H54 (cell line): ENCODE results near the gene COPG1.
"Not testable (repeated sequence)": the region's sequence is repeated elsewhere in the genome, so short reads cannot be mapped to it uniquely, and the experiment has no call there.

Experiments used
- DNase-seq: peaks from one replicate; pipeline ENCODE4 v3.0.0; 2011; ENCODE audit warnings: low spot score, mixed read lengths; ENCODE audit not compliant: insufficient read length
- FAIRE-seq: peaks from 3 replicates; lab custom pipeline; 2011; peaks lifted over from hg19 to GRCh38; lab: Jason Lieb, UNC
- POLR2A ChIP-seq: IDR thresholded peaks from 2 replicates; pipeline ENCODE4 v1.6.1; 2011; ENCODE audit warnings: low read depth, mild to moderate bottlenecking, low read length

Gene COPG1

DNA sequence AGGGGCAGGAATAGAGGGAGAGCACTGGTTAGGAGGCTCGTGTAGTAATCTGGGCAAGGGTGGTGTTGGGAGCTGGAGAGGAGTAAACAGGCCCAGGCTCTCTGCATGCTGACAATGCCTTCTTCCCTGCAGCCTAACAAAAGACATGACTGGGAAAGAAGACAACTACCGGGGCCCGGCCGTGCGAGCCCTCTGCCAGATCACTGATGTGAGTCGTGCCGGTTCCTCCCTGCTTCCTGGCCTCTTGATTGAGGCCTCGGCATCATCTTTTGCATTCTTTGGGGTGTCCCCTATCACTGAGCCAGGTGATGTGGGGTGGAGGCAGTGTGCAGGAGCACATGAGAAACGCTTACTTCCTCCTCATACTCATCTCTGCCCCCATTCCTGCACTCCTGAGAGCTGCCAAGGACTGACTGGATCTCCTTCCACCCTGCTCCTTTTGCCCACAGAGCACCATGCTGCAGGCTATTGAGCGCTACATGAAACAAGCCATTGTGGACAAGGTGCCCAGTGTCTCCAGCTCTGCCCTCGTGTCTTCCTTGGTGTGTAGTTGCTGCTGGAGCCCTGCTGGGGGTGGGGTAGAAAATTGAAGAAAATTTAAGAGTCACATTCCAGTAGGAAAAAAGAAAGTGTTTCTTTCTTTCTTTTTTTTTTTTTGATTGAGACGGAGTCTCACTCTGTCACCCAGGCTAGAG is 5.3 kb downstream of the COPG1 start:
- DNase-seq = no peak
- no peak for TF ChIP-seq POLR2A
- FAIRE-seq = no peak

DNA sequence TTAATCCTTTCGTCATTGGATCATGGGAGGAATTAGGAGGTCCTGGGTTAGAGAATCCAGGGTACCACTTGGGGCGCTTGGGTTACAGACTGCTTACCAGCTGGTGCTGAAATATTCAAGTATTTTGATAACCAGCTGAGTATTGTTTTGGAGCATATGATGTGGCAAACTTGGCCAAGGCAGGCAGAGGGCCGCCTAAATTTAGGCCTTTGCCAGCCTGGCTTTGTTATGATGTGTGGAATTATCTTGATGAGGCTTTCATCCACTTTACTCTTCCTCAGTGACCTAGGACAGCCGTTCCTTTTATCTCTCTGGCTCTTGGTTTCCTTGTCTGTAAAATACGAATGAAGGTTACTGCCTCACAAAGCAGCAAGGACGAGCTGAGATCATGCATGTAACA is 6.9 kb downstream of the COPG1 start:
- DNase-seq (no peak), FAIRE-seq (no peak)
- no peak for TF ChIP-seq POLR2A

DNA sequence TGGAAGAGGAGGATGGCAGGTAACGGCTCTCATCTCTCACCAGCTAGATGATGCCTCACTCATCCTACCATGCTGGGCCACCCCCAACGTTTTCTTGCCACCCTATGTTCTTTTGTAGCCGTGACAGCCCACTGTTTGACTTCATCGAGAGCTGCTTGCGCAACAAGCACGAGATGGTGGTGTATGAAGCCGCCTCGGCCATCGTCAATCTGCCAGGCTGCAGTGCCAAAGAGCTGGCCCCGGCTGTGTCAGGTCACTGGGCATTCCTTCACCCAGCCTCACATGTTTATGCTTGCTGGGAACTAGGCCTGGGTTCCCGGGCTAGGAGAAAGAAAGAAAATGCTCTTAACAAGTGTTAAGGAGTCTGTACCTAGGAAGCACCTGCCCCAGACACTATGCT is 8.2 kb downstream of the COPG1 start:
- DNase-seq = no peak
- no peak for TF ChIP-seq POLR2A
- FAIRE-seq = no peak

DNA sequence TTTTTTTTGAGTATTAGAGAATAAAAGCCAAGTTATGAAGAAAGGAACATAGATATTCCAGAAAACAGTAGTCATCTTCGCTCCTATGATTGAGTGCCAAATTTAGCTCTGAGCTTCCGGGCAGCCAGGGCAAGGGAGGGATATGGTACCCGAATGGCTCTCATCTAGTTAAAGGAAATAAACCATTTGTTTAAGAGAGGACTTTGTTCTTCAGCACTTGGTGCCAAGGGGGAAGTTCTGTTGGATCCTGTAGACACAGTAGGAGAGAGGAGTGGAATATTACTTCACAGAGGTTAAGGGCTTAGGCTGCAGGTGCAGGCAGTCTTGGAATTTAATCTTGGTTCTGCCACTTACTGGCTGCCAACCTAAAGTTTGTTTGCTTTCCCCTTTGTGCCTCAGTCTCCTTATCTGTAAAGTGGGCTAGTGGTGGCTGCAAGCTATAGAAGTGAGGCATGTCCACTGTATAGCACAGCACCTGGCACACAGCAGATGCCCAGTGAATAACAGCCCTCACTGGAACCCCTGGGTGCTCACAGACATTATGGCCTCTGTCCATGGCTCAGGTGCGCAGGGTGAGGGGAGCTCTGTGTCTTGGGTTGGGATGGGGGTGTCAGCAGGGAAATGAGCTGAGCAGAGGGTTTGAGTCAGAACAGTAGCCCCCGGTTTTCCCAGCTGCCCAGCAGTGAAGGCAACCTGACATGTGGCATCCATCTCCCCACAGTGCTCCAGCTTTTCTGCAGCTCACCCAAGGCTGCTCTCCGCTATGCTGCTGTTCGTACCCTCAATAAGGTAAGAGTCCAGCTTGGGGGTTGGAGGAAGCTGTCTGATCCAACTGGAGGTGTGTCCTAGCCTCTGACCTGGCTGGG is 10.4 kb downstream of the COPG1 start:
- DNase-seq (no peak), FAIRE-seq (no peak)
- no peak for TF ChIP-seq POLR2A

DNA sequence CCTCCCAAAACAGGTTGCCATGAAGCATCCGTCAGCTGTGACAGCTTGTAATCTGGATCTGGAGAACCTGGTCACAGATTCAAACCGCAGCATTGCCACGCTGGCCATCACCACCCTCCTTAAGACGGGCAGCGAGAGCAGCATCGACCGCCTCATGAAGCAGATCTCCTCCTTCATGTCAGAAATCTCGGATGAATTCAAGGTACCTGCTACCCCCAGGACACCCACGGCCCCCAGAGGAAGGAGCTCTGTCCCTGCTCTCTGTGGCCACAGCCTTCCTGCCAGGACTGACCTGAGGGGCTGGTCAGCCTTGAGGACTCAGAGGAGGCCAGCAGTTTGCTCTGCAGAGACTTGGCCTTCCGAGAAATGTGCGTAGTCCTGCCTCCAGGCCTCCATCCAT is 11.2 kb downstream of the COPG1 start:
- no peak for TF ChIP-seq POLR2A
- DNase-seq (no peak), FAIRE-seq (no peak)

DNA sequence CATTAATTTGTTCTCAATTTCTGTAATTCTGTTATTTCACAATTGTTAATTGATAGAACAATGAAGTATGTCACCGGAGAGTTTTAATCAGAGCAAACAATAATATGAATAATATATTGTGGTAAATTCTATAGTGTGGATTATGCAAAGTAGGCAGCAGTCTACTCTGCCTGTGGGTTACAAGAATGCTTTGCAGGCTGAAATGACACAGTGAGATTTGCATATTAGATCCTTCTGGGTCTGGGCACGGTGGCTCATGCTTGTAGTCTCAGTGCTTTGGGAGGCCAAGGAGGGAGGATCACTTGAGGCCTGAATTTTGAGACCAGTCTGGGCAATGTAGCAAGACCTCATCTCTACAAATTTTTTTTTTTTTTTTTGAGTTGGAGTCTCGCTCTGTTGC is 12.5 kb downstream of the COPG1 start:
- DNase-seq (no peak), FAIRE-seq (no peak)
- no peak for TF ChIP-seq POLR2A

DNA sequence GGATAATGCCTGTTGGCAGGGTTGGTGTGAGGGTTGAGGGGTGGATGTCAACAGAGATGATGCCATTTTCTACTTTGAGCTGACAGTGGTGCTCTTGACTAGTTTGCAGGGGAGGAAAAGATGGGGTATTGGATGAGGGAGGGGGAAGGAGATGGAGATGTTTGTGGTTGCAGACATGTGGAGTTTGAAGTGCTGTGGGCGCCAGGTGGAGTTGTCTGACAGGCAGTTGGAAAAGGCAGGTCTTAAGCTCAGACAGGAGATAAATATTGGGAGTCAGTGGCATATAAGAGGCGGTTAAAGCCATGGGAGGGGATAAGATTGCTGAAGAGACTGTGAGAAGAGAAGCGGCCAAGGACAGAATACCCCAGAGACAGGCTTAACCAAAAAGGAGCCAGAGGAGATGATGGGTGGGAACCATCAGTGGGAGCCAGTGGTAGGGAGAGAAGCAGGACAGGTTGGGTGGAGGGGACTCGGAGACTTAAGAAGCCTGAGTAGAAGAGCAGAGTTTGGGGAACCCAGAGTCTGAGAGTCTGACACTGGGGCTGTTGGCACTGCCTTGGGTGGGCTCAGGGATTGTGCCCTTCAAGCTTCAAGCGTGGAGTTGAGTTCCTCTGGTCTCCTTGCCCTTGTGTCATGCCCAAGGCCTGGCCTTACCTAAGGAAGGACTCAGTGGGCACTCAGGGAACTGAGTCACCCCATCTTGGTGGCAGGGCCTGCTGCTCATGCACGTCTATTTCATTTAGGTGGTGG is 13.9 kb downstream of the COPG1 start:
- FAIRE-seq (no peak), DNase-seq (no peak)
- TF ChIP-seq POLR2A = no peak

DNA sequence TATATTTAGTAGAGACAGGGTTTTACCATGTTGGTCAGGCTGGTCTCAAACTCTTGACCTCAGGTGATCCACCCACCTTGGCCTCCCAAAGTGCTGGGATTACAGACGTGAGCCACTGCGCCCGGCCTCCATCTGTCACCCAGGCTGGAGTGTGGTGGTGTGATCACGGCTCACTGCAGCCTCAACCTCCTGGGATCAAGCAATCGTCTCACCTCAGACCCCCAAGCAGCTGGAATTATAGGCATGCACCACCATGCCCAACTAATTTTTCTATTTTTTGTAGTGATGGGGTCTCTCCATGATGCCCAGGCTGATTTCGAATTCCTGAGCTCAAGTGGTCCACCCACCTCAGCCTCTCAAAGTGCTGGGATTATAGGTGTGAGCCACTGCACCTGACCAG is 15.6 kb downstream of the COPG1 start:
- not testable (repeated sequence) for FAIRE-seq, DNase-seq

DNA sequence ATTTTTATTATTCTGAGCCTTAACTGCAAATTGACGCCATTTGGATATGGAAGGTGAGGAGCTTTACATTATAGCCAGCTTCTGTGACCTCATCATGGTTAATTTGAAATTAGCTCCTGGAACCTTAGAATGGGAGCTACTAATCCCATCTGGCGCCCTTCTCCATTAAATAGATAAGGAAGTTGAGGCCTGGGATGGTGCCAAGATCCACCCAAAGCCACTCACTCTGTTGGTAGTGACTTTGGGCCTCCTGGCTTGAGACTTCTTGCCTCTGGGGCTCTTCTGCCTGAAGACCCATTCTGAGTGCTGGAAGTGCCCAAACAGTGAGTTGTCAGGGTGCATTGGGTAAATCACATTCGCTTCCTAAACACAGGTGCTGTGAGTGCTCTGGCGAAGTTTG is 17.2 kb downstream of the COPG1 start:
- DNase-seq = no peak
- no peak for FAIRE-seq
- no peak for TF ChIP-seq POLR2A

DNA sequence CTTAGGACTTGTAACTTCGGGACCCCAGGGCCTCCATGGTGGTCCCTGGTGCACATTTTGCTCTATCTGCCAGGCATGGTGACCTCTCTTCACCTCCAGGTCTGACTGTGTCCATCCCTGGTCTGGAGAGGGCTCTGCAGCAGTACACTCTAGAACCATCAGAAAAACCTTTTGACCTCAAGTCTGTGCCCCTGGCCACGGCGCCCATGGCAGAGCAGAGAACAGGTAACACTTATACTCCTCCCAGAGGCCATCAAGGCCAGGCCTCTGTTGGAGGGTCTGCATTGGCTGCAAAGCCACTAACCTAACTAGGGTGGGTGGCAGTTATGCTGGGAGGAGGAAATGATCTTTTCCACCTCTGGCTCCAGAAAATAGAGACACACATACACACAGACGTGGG is 19.0 kb downstream of the COPG1 start:
- no peak for TF ChIP-seq POLR2A
- FAIRE-seq = no peak
- DNase-seq = no peak

DNA sequence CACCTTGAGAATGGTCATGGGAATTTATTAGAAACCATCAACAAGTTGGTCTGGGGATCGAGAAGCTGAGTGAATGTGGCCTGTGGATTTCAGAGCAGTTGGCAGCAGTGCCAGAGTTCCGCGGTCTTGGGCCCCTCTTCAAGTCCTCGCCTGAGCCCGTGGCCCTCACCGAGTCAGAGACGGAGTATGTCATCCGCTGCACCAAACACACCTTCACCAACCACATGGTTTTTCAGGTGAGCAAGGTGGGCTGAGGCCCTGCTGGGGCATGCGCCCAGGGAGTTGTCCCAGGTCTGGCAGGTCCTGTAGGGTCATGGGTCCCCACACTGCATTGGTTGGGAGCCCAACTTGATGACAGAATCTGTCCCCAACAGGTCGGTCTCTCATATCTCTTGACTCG is 22.3 kb downstream of the COPG1 start:
- FAIRE-seq = no peak
- no peak for DNase-seq
- no peak for TF ChIP-seq POLR2A

DNA sequence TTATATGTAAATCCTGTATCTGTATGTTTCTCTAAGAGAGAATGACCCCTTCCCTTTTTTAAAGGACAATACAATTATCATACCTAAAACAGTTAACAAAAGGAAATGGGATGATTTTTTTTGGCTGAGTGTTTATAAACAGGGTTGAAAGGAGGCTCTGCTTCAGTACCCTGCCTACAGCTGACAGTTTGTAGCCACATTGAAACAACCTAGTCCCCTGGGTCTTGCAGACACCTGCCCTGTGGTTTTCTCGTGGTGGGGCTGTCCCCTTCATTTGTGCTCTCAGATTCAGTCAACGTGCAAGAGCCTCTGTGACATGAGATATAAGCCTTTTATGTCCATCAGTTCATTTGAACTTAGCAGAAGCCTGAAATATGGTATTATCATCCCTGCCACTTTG is 27.0 kb downstream of the COPG1 start:
- FAIRE-seq (no peak), DNase-seq (no peak)
- TF ChIP-seq POLR2A = no peak

DNA sequence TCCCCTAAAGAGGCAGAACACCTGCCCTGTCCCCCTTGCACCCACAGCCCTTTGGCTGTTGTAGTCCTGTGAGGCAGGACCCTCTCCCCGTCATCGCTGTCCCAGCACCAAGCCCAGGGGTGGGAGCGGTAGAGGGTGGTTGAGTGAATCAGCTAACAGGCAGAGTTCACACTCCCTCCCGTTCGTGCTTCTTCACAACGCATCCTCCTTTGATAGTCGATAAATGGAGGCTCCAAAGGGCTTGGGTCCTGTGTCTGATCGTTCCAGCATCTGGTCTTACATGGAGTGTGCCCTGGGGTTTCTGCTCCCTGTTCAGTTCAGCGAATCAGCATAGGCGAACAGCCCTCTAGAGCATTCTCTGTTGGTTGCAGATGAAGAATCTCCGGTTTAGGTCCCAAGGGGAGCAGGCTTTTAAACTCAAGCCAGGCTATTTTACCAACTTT is 28.4 kb downstream of the COPG1 start:
- FAIRE-seq = no peak
- DNase-seq = no peak

DNA sequence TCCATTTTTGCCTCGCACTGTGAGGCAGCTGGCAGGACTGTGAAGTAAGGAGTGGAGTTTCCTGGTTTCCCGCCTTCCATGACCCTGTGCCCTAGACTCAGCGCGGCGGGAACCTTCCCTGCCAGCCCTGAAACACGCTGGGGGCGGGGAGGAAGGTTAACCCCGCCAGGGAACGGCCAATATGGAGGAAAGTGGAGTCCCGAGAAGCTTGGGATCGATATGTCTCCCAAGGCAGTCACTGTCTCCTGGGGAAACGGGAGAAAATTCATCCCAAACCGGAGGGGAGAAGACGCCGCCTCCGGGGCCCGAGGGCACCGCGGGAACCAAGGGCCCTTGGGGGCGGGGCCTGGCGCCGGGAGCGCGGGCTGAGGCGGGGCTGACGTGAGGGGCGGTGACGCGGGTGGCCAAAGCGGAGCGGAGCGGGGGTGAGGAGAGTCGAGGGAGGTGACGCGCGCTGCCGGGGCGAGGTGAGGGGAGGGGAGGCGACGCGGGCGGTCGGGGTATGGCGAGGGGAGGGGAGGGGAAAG is 29.1 kb downstream of the COPG1 start, which contains the start of gene HMCES:
Gene HMCES (plus strand): TSS at position 432 of the 527 bp plus-strand sequence. CDS start 863 bp downstream, outside the sequence.
- DNase-seq = peak; percentile 94
- TF ChIP-seq POLR2A = peak; percentile 78
- FAIRE-seq = no peak

More for the DNA sequence above, 28.4 kb downstream of the COPG1 start:
- no peak for TF ChIP-seq POLR2A
